ENCODE results near the gene SLC12A6.

The SLC12A6 gene

GRCh38 chr15:34271493-34271892 lies 66.1 kb downstream of the SLC12A6 start:
- TF ChIP-seq GATA3 (IDR thresholded peaks at IDR 0.05; ENCODE audit: low read depth, low read length), result no peak
- TF ChIP-seq GATA2 (IDR thresholded peaks at IDR 0.05; ENCODE audit: low read depth, low read length), result no peak

DNA sequence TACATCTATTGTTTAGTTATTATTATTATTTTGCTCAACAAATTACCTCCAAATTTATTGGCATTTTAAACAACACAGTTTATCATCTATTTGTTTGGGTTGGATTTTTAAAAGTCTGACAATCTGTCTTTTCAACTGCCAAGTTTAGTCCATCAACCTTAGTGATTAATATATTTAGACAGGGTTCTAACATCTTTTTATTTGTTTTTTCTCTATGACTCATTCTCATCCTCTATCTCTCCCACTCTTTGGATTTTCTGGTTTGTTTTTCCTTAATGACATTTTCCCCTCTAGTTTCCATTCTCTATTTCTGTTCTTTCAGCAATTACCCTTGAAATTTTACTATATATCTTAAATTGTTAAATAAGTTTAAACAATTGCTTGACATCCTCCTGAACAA lies 70.8 kb downstream of the SLC12A6 start:
- TF ChIP-seq GATA3 (IDR thresholded peaks at IDR 0.05; ENCODE audit: low read depth, low read length), result no peak
- no peak for TF ChIP-seq GATA2 (IDR thresholded peaks at IDR 0.05; ENCODE audit: low read depth, low read length)

DNA sequence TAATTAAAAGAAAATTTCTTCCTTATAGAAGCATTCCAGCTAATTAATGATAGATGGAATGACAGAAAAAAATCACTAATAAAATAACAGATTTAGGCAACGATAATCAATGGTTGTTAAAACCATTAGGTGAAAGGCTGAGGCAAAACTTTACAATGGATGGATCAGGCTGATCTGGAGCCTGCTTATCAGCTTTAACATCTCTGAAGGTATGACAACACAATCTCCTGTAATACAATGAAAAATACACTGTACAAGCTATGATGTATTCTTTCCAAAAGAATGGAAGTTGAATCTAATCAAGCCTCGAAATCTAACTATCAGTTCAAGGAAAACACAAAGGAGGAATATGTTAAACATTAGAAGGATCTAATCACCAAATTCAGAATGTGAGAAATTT lies 73.5 kb downstream of the SLC12A6 start:
- TF ChIP-seq GATA3 (IDR thresholded peaks at IDR 0.05; ENCODE audit: low read depth, low read length) (peak; percentile 56; the same call in 1 of the 2 replicates), GATA2 (IDR thresholded peaks at IDR 0.05; ENCODE audit: low read depth, low read length) (no peak)

GRCh38 chr15:34262362-34262761 lies 75.2 kb downstream of the SLC12A6 start:
- TF ChIP-seq GATA3 (IDR thresholded peaks at IDR 0.05; ENCODE audit: low read depth, low read length) (no peak), GATA2 (IDR thresholded peaks at IDR 0.05; ENCODE audit: low read depth, low read length) (no peak)

- no peak for TF ChIP-seq GATA3 (IDR thresholded peaks at IDR 0.05; ENCODE audit: low read depth, low read length)
- TF ChIP-seq GATA2 (IDR thresholded peaks at IDR 0.05; ENCODE audit: low read depth, low read length), result no peak
These were observed 78.0 kb downstream of the SLC12A6 start for GRCh38 chr15:34259566-34259965.

DNA sequence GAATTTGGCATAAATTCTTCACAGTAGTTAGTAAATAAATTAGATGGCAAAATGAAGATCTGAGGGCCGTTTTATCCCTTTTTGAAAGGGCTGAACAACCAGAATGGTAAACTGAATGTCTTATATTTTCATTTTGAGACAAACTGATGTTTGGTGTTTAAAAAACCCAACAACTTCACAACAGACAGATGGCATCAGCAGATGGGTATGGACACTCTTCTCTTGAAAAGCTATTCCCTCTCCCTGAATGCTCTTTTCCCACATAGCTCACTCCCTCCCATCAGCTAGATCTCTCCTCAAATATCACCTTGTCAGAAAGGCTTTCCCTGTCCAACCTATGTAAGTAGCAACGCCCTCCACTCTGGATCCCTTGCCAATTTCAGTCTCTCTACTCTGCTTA lies 79.4 kb downstream of the SLC12A6 start:
- no peak for TF ChIP-seq GATA2 (IDR thresholded peaks at IDR 0.05; ENCODE audit: low read depth, low read length)
- TF ChIP-seq GATA3 (IDR thresholded peaks at IDR 0.05; ENCODE audit: low read depth, low read length), result no peak

- TF ChIP-seq GATA3 (IDR thresholded peaks at IDR 0.05; ENCODE audit: low read depth, low read length), result no peak
- no peak for TF ChIP-seq GATA2 (IDR thresholded peaks at IDR 0.05; ENCODE audit: low read depth, low read length)
These were observed 85.0 kb downstream of the SLC12A6 start for GRCh38 chr15:34252545-34252944.

- no peak for TF ChIP-seq GATA3 (IDR thresholded peaks at IDR 0.05; ENCODE audit: low read depth, low read length)
- no peak for TF ChIP-seq GATA2 (IDR thresholded peaks at IDR 0.05; ENCODE audit: low read depth, low read length)
These were observed 89.4 kb downstream of the SLC12A6 start for GRCh38 chr15:34248190-34248589.

- no peak for TF ChIP-seq GATA3 (IDR thresholded peaks at IDR 0.05; ENCODE audit: low read depth, low read length)
- TF ChIP-seq GATA2 (IDR thresholded peaks at IDR 0.05; ENCODE audit: low read depth, low read length), result no peak
These were observed 91.2 kb downstream of the SLC12A6 start for GRCh38 chr15:34246276-34246976.

GRCh38 chr15:34243226-34243625 lies 94.4 kb downstream of the SLC12A6 start:
- no peak for TF ChIP-seq GATA2 (IDR thresholded peaks at IDR 0.05; ENCODE audit: low read depth, low read length)
- TF ChIP-seq GATA3 (IDR thresholded peaks at IDR 0.05; ENCODE audit: low read depth, low read length), result no peak

DNA sequence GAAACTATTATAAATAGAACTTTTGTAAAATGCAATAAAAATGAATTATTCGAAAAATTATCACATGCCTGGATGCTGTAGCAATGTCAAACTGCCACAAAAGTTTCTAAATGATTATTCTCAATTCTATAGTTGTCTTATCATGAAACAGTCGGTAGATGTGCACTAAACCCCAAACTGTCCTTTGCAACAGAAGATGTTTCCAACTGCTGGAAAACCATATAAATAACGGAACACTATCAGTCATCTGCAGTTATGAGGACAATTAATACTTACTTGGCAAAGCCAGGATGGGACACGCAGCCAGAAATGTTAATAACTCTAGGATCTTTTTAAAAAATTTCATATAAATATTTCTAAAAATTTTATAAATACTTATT lies 95.3 kb downstream of the SLC12A6 start:
- no peak for TF ChIP-seq GATA2 (IDR thresholded peaks at IDR 0.05; ENCODE audit: low read depth, low read length)
- TF ChIP-seq GATA3 (IDR thresholded peaks at IDR 0.05; ENCODE audit: low read depth, low read length), result no peak

- TF ChIP-seq GATA2 (IDR thresholded peaks at IDR 0.05; ENCODE audit: low read depth, low read length), result no peak
- no peak for TF ChIP-seq GATA3 (IDR thresholded peaks at IDR 0.05; ENCODE audit: low read depth, low read length)
These were observed 95.9 kb downstream of the SLC12A6 start for GRCh38 chr15:34241376-34242330.

GRCh38 chr15:34240537-34240936 lies 97.0 kb downstream of the SLC12A6 start:
- TF ChIP-seq GATA3 (IDR thresholded peaks at IDR 0.05; ENCODE audit: low read depth, low read length), result no peak
- TF ChIP-seq GATA2 (IDR thresholded peaks at IDR 0.05; ENCODE audit: low read depth, low read length), result no peak

DNA sequence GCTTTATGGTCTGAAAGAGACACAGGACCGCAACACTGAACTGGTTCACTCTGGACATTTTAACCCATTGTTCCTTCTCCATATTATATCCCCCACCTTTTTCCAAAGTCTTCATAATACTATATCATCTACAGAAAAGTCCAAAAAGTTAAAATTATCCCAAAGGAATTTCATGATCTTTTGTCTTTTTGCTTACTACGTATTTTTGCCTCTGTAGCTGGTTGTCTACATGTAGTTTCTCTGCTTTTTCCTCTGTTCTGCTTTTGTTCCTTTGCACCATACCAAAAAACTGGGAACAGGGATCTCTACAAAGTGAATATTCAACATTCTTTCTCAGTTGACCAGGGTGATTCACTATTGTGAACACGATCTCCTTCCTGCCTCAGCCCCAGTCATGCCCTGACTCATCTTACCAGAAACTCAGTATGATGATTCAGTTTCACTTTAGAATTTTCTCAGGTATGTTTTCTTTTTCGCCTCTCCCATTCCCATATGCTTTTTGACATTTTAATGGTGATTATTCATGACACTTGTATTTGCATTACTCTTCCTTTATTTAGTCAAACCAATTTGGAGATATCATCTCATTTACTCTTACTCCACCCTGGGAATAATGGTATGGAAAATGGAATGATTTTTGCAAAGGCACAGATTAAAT lies 98.3 kb downstream of the SLC12A6 start:
- TF ChIP-seq GATA3 (IDR thresholded peaks at IDR 0.05; ENCODE audit: low read depth, low read length), result no peak
- no peak for TF ChIP-seq GATA2 (IDR thresholded peaks at IDR 0.05; ENCODE audit: low read depth, low read length)

Data from SH-SY5Y (cell line).